Large intestine (tissue), 3 donors: Measurements from ENCODE around the gene CXXC5. TPM values are rescaled to one million over a fixed set of nuclear protein-coding genes. Genes with fewer than 3 reads are reported as not detected.

Source experiments
- DNase-seq, 2 donors: peaks; one replicate each; pipeline versions ENCODE4 v3.0.0 to v3.0.0-alpha.2; 2013
- H3K27ac ChIP-seq: one replicate; pipeline ENCODE4 v1.5.1; 2013; ENCODE audit warnings: low read length
- H3K27me3 ChIP-seq: 2 replicates; pipeline ENCODE4 v1.6.1; 2013; ENCODE audit warnings: low read length; ENCODE audit not compliant: control insufficient read depth, insufficient read depth
- H3K36me3 ChIP-seq: 2 replicates; pipeline ENCODE4 v1.6.1; 2013; ENCODE audit warnings: low read length; ENCODE audit not compliant: control insufficient read depth, insufficient read depth
- H3K4me1 ChIP-seq: one replicate; pipeline ENCODE4 v1.6.1; 2013; ENCODE audit warnings: low read length; ENCODE audit not compliant: control insufficient read depth, insufficient read depth
- H3K4me3 ChIP-seq: one replicate; pipeline ENCODE4 v1.5.1; 2013; ENCODE audit warnings: low read length
- H3K9me3 ChIP-seq: one replicate; pipeline ENCODE4 v1.6.1; 2013; ENCODE audit warnings: mild to moderate bottlenecking, low read depth, low read length, moderate library complexity; ENCODE audit not compliant: control insufficient read depth
- WGBS: methylation state at CpG from one replicate; pipeline ENCODE4 v1.1.5; 2013; ENCODE audit warnings: low lambda C conversion rate; ENCODE audit not compliant: insufficient coverage; 5-methylcytosine and 5-hydroxymethylcytosine counted together
- polyA plus RNA-seq: library from polyadenylated mRNA; unstranded; fragments of 120-200 nt; gene quantifications from one replicate; pipeline ENCODE4 v1.2.1, GENCODE V29; 2013

CXXC5 gene
- polyA plus RNA-seq, 1 donor = 70.3 TPM

GRCh38 chr5:139689631-139690063 lies 41.5 kb downstream of the CXXC5 start:
- WGBS = no CpG with 5 or more reads among the region's 16 CpGs
- peak overlapping the region; percentile 52 for H3K27ac ChIP-seq
- peaks cover 4% of the 10 kb centered on the region for H3K9me3 ChIP-seq
- peaks cover 43% of the 10 kb centered on the region for H3K4me1 ChIP-seq
- H3K36me3 ChIP-seq = peaks cover 15% of the 10 kb centered on the region
- DNase-seq = peak in 1 of 2 donors; percentile 70
- no peaks in the 10 kb centered on the region for H3K27me3 ChIP-seq
- H3K4me3 ChIP-seq = no peak overlapping the region

- peak in 1 of 2 donors; percentile 64 for DNase-seq
- Histone ChIP-seq H3K27ac (peak overlapping the region; percentile 52), H3K4me3 (no peak overlapping the region), H3K4me1 (peaks cover 48% of the 10 kb centered on the region), H3K9me3 (peaks cover 4% of the 10 kb centered on the region), H3K36me3 (peaks cover 11% of the 10 kb centered on the region), H3K27me3 (no peaks in the 10 kb centered on the region)
- no CpG with 5 or more reads among the region's 16 CpGs for whole genome bisulfite sequencing
These were observed 42.1 kb downstream of the CXXC5 start for GRCh38 chr5:139690064-139690802.

DNA sequence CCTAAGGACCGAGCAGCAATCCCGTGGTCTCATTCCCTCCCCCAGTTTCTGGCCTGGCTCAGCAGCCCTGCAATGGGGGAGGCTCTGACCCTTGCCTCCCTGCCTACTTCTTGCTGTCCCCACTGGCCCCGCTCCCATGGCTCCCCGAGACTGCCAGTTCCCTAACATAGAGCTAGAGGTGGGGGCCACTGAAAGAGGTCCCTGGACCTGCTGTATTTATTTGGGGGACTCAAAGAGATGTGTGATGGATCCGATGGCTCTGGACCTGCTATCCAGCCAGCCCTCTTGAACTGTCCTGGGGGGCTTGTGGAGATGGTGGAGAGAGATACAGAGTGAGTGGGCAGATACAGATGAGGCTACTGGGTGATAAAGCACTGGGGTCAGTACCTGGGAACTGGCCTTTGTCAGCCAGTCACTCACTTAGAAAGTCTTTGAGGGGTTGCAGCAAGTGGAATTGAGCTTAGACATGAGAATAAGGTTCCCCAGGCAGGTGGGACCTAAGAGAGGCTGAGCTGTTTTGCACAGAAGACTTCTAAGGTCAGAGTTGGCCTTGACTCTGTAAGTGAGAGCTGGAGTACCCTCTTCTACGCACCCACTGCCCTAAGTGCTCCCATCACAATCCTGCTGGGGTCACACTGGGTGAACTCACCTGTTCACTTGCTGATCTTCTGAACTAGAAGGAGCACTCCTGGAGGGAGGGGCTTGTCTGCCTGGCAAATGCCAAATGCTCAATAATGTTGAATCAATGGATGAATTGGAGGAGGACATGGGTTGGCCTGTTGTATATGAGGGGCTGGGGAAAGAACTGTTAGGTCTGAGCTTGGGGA lies 42.9 kb downstream of the CXXC5 start:
- Histone ChIP-seq H3K27me3 (no peaks in the 10 kb centered on the region), H3K4me1 (peaks cover 48% of the 10 kb centered on the region), H3K4me3 (no peak overlapping the region), H3K36me3 (peaks cover 5% of the 10 kb centered on the region), H3K27ac (no peak overlapping the region), H3K9me3 (peaks cover 4% of the 10 kb centered on the region)
- no CpG with 5 or more reads among the region's 6 CpGs for WGBS
- no peak for DNase-seq

- no peak for DNase-seq
- Histone ChIP-seq H3K4me1 (peaks cover 54% of the 10 kb centered on the region), H3K4me3 (no peak overlapping the region), H3K9me3 (no peaks in the 10 kb centered on the region), H3K27me3 (no peaks in the 10 kb centered on the region), H3K27ac (no peak overlapping the region), H3K36me3 (peaks cover 4% of the 10 kb centered on the region)
- 80% methylated on average over 2 of the region's 6 CpGs for WGBS
These were observed 44.0 kb downstream of the CXXC5 start for GRCh38 chr5:139692148-139692547.

DNA sequence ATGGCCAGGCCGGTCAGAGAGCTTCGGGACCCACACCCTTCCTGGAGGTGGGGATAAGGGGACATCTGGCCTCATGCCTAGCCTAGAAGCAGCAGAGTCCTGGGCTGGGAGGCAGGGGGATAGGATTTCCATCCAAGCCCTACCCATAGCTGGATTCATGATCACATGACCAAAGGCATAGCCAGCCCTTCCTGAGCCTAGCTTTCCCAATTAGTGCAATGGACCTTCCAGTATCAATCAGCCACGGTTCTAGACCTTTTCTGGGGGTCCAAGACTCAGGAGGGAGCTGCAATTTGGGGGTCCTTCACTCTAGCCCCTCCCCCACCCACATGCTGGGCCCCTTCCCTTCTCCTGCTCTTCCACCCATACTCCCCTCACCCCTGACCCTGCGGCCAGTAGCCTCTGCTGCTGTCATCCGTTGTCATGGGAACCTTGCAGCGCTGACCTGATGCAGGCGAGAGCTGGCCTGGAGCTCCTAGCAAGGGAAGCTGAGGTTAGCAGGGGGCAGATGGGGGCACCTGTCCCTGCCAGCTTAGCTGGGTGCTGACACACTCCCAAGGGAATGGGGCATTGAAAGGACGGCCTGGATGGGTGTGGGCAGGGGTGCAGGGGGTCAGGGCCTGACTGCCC lies 44.6 kb downstream of the CXXC5 start:
- Histone ChIP-seq H3K4me1 (peaks cover 54% of the 10 kb centered on the region), H3K36me3 (no peaks in the 10 kb centered on the region), H3K9me3 (no peaks in the 10 kb centered on the region), H3K27me3 (no peaks in the 10 kb centered on the region), H3K27ac (no peak overlapping the region), H3K4me3 (no peak overlapping the region)
- DNase-seq = no peak
- no CpG with 5 or more reads among the region's 8 CpGs for WGBS

DNA sequence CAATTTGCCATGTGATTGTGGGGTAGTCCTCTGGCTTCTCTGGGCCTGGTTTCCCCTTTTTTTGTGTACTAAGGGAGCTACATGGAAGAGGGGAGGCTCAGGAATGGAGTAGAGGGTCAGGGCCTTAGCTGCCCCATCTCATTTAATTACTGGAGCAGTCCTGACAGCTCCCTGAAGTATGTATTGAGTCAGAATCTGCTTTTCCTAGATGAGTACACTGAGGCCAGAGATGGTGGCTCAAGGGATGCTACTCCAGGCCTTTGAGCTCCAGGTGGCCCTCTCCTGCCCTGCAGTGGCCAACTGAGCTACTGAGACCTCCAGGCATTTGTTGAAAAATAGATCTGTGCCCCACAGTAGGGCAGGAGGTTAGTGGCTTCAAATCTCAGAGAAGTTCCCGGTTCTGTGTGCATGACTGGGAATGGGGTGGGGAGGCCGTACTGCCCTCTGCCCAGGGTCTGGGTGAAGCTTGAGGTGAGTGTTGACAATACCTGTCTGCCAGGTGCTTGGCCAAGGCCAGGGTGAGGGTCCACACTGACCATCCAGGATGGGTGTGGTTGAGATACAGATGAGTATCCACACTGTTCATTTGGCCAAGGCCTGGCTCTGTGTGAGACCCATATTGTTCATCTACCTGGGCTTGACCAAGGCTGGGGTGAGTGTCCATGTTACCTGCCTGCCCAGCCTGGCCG lies 45.7 kb downstream of the CXXC5 start:
- Histone ChIP-seq H3K27me3 (no peaks in the 10 kb centered on the region), H3K4me3 (no peak overlapping the region), H3K36me3 (no peaks in the 10 kb centered on the region), H3K9me3 (no peaks in the 10 kb centered on the region), H3K27ac (peak overlapping the region; percentile 31), H3K4me1 (peaks cover 64% of the 10 kb centered on the region)
- DNase-seq = no peak
- WGBS = no CpG with 5 or more reads among the region's 3 CpGs

DNA sequence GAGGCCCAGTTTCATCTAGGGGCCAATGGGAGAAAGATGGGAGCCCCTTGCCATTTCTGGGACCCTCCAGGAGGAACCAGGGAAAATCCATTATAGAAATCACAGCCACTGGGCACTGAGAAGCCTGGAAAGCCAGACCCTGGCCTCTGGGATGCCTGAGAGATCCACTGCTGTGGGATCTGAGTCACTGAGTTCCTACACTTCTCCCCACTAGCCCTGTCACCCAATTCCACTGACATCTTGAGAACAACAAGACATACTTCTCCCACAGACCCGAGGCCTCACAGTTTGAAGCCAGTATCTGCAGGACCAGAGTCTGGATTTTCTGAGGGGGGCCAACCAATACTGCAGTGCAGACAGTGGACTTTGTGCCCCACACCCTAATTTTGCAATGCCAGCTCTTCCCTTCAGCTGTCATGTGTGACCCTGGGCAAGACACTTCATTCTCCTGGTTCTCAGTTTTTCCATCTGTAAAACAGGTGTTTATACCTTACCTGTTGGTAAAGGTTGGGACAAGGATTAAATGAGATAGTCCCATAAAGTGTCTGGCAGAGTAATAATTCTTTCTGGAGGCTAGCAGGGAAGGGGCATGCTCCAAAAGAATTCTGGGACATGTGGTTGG lies 46.5 kb downstream of the CXXC5 start:
- H3K4me1 ChIP-seq = peaks cover 66% of the 10 kb centered on the region

GRCh38 chr5:139695178-139695573 lies 47.0 kb downstream of the CXXC5 start:
- Histone ChIP-seq H3K4me1 (peaks cover 64% of the 10 kb centered on the region), H3K9me3 (no peaks in the 10 kb centered on the region), H3K4me3 (no peak overlapping the region), H3K27me3 (no peaks in the 10 kb centered on the region), H3K36me3 (no peaks in the 10 kb centered on the region), H3K27ac (no peak overlapping the region)
- no peak for DNase-seq
- no CpG with 5 or more reads among the region's 2 CpGs for WGBS

More for the DNA sequence above, 46.5 kb downstream of the CXXC5 start:
- DNase-seq = peak; percentile 79 to 85
- no peaks in the 10 kb centered on the region for H3K36me3 ChIP-seq
- peak overlapping the region; percentile 31 for H3K27ac ChIP-seq
- no peaks in the 10 kb centered on the region for H3K27me3 ChIP-seq
- WGBS = no CpG with 5 or more reads among the region's 1 CpG
- H3K4me3 ChIP-seq = no peak overlapping the region
- no peaks in the 10 kb centered on the region for H3K9me3 ChIP-seq

DNA sequence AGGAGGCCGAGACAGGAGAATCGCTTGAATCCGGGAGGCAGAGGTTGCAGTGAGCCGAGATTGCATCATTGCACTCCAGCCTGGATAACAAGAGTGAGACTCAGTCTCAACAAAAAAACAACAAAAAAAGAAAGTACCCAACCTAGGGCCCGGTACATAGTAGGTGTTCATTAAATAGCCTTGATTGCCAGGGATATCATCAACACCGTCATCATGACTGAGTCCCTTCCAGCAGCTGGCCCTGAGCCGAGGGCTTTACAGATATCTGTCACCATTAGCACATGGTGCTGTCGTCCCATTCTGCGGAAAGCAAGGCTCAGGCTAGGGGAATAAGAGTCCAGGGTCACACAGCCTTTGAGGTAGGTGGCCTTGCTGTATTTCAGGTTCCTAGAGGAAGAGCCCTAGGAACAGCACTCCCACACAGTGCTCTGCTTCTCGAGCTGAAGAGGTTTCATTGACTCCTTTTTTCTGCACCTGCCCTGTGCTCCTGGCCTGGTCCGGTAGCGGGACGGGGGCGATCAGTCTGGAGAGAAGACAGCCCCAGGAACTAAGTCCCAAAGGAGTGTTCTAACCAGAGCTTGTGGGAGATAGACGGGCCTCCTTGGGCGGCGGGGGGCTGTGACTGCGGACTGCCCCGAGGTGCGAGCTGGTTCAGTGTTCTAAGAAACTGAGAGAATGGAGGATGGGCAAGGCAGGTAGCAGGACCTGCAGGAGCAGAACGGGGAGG lies 48.2 kb downstream of the CXXC5 start:
- Histone ChIP-seq H3K4me3 (peak overlapping the region; percentile 47), H3K27ac (peak overlapping the region; percentile 85), H3K9me3 (no peaks in the 10 kb centered on the region), H3K36me3 (no peaks in the 10 kb centered on the region), H3K27me3 (no peaks in the 10 kb centered on the region), H3K4me1 (peaks cover 66% of the 10 kb centered on the region)
- no peak for DNase-seq
- no CpG with 5 or more reads among the region's 21 CpGs for WGBS
